Right atrium auricular region (tissue), 2 donors: Measurements from ENCODE around the gene HOXD12. TPM values are rescaled to one million over a fixed set of nuclear protein-coding genes. Genes with fewer than 3 reads are reported as not detected.

ENCODE experiments used
- DNase-seq: peaks from one replicate; pipeline ENCODE4 v3.0.0-alpha.2; 2019; ENCODE audit warnings: low spot score
- H3K27ac ChIP-seq, 2 donors: fragments of 200-600 bp; sonication (generic); 1 replicate in 1 of 2; 2 replicates in 1 of 2; pipeline ENCODE4 v1.5.1; 2016 to 2019
- H3K27me3 ChIP-seq, 2 donors: fragments of 200-600 bp; sonication (generic); one replicate each; pipeline versions ENCODE4 v1.5.1 to v1.6.0; 2017 to 2019
- H3K36me3 ChIP-seq: fragments of 200-600 bp; sonication (generic); one replicate; pipeline ENCODE4 v1.5.1; 2016
- H3K4me1 ChIP-seq, 2 donors: fragments of 200-600 bp; sonication (generic); one replicate each; pipeline versions ENCODE4 v1.5.1 to v1.6.0; 2017 to 2019
- H3K4me3 ChIP-seq, 2 donors: fragments of 200-600 bp; sonication (generic); 1 replicate in 1 of 2; 2 replicates in 1 of 2; pipeline ENCODE4 v1.5.1; 2017 to 2019; ENCODE audit warnings: mild to moderate bottlenecking in 1 of 2, moderate library complexity in 1 of 2
- H3K9me3 ChIP-seq, 2 donors: fragments of 200-600 bp; sonication (generic); one replicate each; pipeline ENCODE4 v1.5.1; 2019
- CTCF ChIP-seq, 2 donors: fragments of 200-600 bp; sonication (generic); IDR thresholded peaks; one replicate each; pipeline ENCODE4 v1.5.1; 2019; ENCODE audit warnings: antibody characterized with exemption in 2 of 2
- total RNA-seq, 2 donors: library from RNA; depleted of rRNA; stranded (reverse); fragments of >200 nt; gene quantifications; one replicate each; pipeline ENCODE4 v1.1.0, GENCODE V29; 2016

The HOXD12 gene
- total RNA-seq, 2 donors from 2014 or later, result not detected

GRCh38 chr2:176095421-176095820 is 4.2 kb upstream of the HOXD12 start:
- no peaks in the 10 kb centered on the region for H3K36me3 ChIP-seq
- H3K9me3 ChIP-seq, result no peaks in the 10 kb centered on the region
- TF ChIP-seq CTCF (IDR thresholded peaks at IDR 0.05), result no peak
- H3K4me1 ChIP-seq, result peaks cover 0 to 46% of the 10 kb centered on the region in 2 donors
- H3K27ac ChIP-seq, result no peak overlapping the region
- H3K4me3 ChIP-seq, result no peak overlapping the region
- DNase-seq, result no peak
- peaks cover 78 to 90% of the 10 kb centered on the region in 2 donors for H3K27me3 ChIP-seq

GRCh38 chr2:176096243-176096985 is 3.2 kb upstream of the HOXD12 start:
- Histone ChIP-seq H3K27me3 (peaks cover 78 to 94% of the 10 kb centered on the region in 2 donors), H3K27ac (no peak overlapping the region), H3K36me3 (no peaks in the 10 kb centered on the region), H3K9me3 (no peaks in the 10 kb centered on the region), H3K4me1 (peaks cover 0 to 46% of the 10 kb centered on the region in 2 donors), H3K4me3 (peak overlapping the region in 1 of 2 donors; percentile 43)
- TF ChIP-seq CTCF (IDR thresholded peaks at IDR 0.05), result no peak
- DNase-seq, result no peak

GRCh38 chr2:176096986-176097819 is 2.4 kb upstream of the HOXD12 start:
- H3K4me3 ChIP-seq, result peak overlapping the region; percentile 18 to 43
- peaks cover 0 to 45% of the 10 kb centered on the region in 2 donors for H3K4me1 ChIP-seq
- TF ChIP-seq CTCF (IDR thresholded peaks at IDR 0.05), result peak; percentile 77 to 89
- DNase-seq, result no peak
- H3K27ac ChIP-seq, result no peak overlapping the region
- no peaks in the 10 kb centered on the region for H3K9me3 ChIP-seq
- H3K36me3 ChIP-seq, result no peaks in the 10 kb centered on the region
- H3K27me3 ChIP-seq, result peaks cover 75 to 94% of the 10 kb centered on the region in 2 donors

GRCh38 chr2:176097820-176098365 is 1.7 kb upstream of the HOXD12 start:
- H3K36me3 ChIP-seq, result no peaks in the 10 kb centered on the region
- H3K4me3 ChIP-seq, result no peak overlapping the region
- no peak overlapping the region for H3K27ac ChIP-seq
- TF ChIP-seq CTCF (IDR thresholded peaks at IDR 0.05), result no peak
- no peak for DNase-seq
- H3K4me1 ChIP-seq, result peaks cover 0 to 39% of the 10 kb centered on the region in 2 donors
- no peaks in the 10 kb centered on the region for H3K9me3 ChIP-seq
- peaks cover 73 to 93% of the 10 kb centered on the region in 2 donors for H3K27me3 ChIP-seq

- Histone ChIP-seq H3K36me3 (no peaks in the 10 kb centered on the region), H3K4me1 (peaks cover 0 to 32% of the 10 kb centered on the region in 2 donors), H3K27me3 (peaks cover 73 to 92% of the 10 kb centered on the region in 2 donors), H3K9me3 (no peaks in the 10 kb centered on the region), H3K27ac (no peak overlapping the region), H3K4me3 (no peak overlapping the region)
- no peak for DNase-seq
- no peak for TF ChIP-seq CTCF (IDR thresholded peaks at IDR 0.05)
Measured at GRCh38 chr2:176098366-176099158, 1.0 kb upstream of the HOXD12 start.
